HL-60 (cell line): Measurements from ENCODE around the gene B4GALT2.

Experiments
- CTCF ChIP-seq: IDR thresholded peaks from one replicate; pipeline ENCODE4 v1.5.1; 2011; ENCODE audit warnings: low read length, control low read depth, inconsistent platforms; ENCODE audit not compliant: insufficient read depth
- GABPA ChIP-seq: IDR thresholded peaks from 2 replicates; pipeline ENCODE4 v1.6.1; 2012; ENCODE audit warnings: low read depth
- POLR2AphosphoS5 ChIP-seq: IDR thresholded peaks from 2 replicates; pipeline ENCODE4 v1.6.1; 2012; ENCODE audit warnings: low read depth
- REST ChIP-seq: IDR thresholded peaks from 2 replicates; pipeline ENCODE4 v1.6.1; 2012; ENCODE audit warnings: low read depth; ENCODE audit not compliant: insufficient replicate concordance
- SPI1 ChIP-seq: IDR thresholded peaks from 2 replicates; pipeline ENCODE4 v1.6.1; 2012; ENCODE audit warnings: low read depth, mild to moderate bottlenecking, borderline replicate concordance

- no peak for TF ChIP-seq CTCF
- TF ChIP-seq POLR2AphosphoS5, result no peak
- no peak for TF ChIP-seq SPI1
- TF ChIP-seq REST, result no peak
- TF ChIP-seq GABPA, result no peak
These were observed 35.5 kb downstream of the B4GALT2 start for GRCh38 chr1:44014365-44015104.
